Right lobe of liver (tissue), 6 donors: ENCODE results near the gene AATK. TPM values are rescaled to one million over a fixed set of nuclear protein-coding genes. Genes with fewer than 3 reads are reported as not detected.

ENCODE experiments used
- ATAC-seq, 4 donors: fragments of 200-7000 bp; cut with Tn5 transposase; one replicate each; pipeline ENCODE4 v1.9.1; 2020; ENCODE audit warnings: mild to moderate bottlenecking in 4 of 4, moderate library complexity in 4 of 4
- DNase-seq, 3 donors: peaks; one replicate each; pipeline ENCODE4 v3.0.0-alpha.2; 2020
- H3K27ac ChIP-seq, 3 donors: fragments of 200-600 bp; one replicate each; pipeline ENCODE4 v1.8.0; 2022
- H3K27me3 ChIP-seq, 2 donors: fragments of 200-600 bp; one replicate each; pipeline ENCODE4 v1.8.0; 2022
- H3K36me3 ChIP-seq, 4 donors: fragments of 200-600 bp; sonication (generic) in 1 of 4; one replicate each; pipeline versions ENCODE4 v1.5.1 to v1.8.0; 2017 to 2022; ENCODE audit warnings: control low read depth in 1 of 4
- H3K4me1 ChIP-seq, 4 donors: fragments of 200-600 bp; sonication (generic) in 1 of 4; one replicate each; pipeline versions ENCODE4 v1.5.1 to v1.8.0; 2017 to 2022; ENCODE audit warnings: control low read depth in 1 of 4
- H3K4me3 ChIP-seq, 3 donors: fragments of 200-600 bp; one replicate each; pipeline ENCODE4 v1.8.0; 2022
- H3K9me3 ChIP-seq, 4 donors: fragments of 200-600 bp; sonication (generic) in 1 of 4; one replicate each; pipeline versions ENCODE4 v1.5.1 to v1.8.0; 2017 to 2022; ENCODE audit warnings: control low read depth in 1 of 4
- CTCF ChIP-seq, 4 donors: fragments of 200-600 bp in 3 of 4; fragments of 450-650 bp in 1 of 4; IDR thresholded peaks; one replicate each; pipeline versions ENCODE4 v1.5.1 to v1.8.0; 2016 to 2022; ENCODE audit warnings: antibody characterized with exemption in 4 of 4, mild to moderate bottlenecking in 2 of 4
- POLR2A ChIP-seq: fragments of 450-650 bp; IDR thresholded peaks from one replicate; pipeline ENCODE4 v1.6.1; 2017; ENCODE audit warnings: antibody characterized with exemption, mild to moderate bottlenecking
- WGBS: methylation state at CpG from one replicate; pipeline ENCODE4 v1.1.6; 2018; ENCODE audit warnings: low coverage, low lambda C conversion rate; ENCODE audit not compliant: insufficient coverage; ENCODE audit errors: missing lambda C conversion rate; 5-methylcytosine and 5-hydroxymethylcytosine counted together
- intact Hi-C, 2 donors: fragments of 100-400 bp; cut with DNase I; formaldehyde crosslinking; loops; one replicate each; pipeline versions ENCODE4 v1.11.2 to v1.14.1; 2022
- total RNA-seq, 6 experiments: library from RNA; depleted of rRNA in 2 of 6; stranded (reverse); fragments of >200 nt in 2 of 6; fragmentation: NEBNext Ultra II Directional in 3 of 6; extraction: Animal tissue kit (Norgen Biotek cat#: 25700) in 3 of 6; gene quantifications; one replicate each; pipeline versions ENCODE4 v1.1.0 to v1.2.4, GENCODE V29; 2016 to 2023
- donor health status: DM: no; HTN: yes; CAD: no.
- donor health status: DM: no; HTN: no; CAD: no.
- donor health status: DM: no; HTN: no; CAD: no.
- donor health status: DM: no; HTN: yes; CAD: no.
- donor health status: DM: no; HTN: yes; CAD: no.

Gene AATK
- total RNA-seq, 6 experiments from 2014 or later = 0.31 to 1.2 (median 0.86) TPM

- Histone ChIP-seq H3K36me3 (no peaks in the 10 kb centered on the region), H3K9me3 (no peaks in the 10 kb centered on the region), H3K27ac (no peak overlapping the region), H3K4me3 (no peak overlapping the region), H3K27me3 (no peaks in the 10 kb centered on the region), H3K4me1 (no peaks in the 10 kb centered on the region)
- no peak for TF ChIP-seq POLR2A
- TF ChIP-seq CTCF (IDR thresholded peaks at IDR 0.05) = no peak
- DNase-seq = no peak
- ATAC-seq = no peak
- intact Hi-C loops = loop anchor here in 1 of 2 donors (10.0 kb wide), 1 partner anchor 50 kb away; no protein-coding TSS in a partner anchor
- 93% methylated on average over 3 of the region's 37 CpGs for WGBS
Observed at GRCh38 chr17:81194941-81195901, 29.2 kb upstream of the AATK start.

GRCh38 chr17:81194225-81194760 is 28.3 kb upstream of the AATK start:
- TF ChIP-seq POLR2A (no peak), CTCF (IDR thresholded peaks at IDR 0.05) (no peak)
- WGBS = 86% methylated on average over 5 of the region's 21 CpGs
- H3K4me3 ChIP-seq = no peak overlapping the region
- no peak overlapping the region for H3K27ac ChIP-seq
- no peaks in the 10 kb centered on the region for H3K36me3 ChIP-seq
- intact Hi-C loops = loop anchor here in 1 of 2 donors (10.0 kb wide), 1 partner anchor 49 kb away; no protein-coding TSS in a partner anchor
- DNase-seq (no peak), ATAC-seq (no peak)
- no peaks in the 10 kb centered on the region for H3K27me3 ChIP-seq
- no peaks in the 10 kb centered on the region for H3K9me3 ChIP-seq
- H3K4me1 ChIP-seq = no peaks in the 10 kb centered on the region

- H3K4me3 ChIP-seq = no peak overlapping the region
- H3K36me3 ChIP-seq = no peaks in the 10 kb centered on the region
- no peak for ATAC-seq
- TF ChIP-seq POLR2A = no peak
- no peak for TF ChIP-seq CTCF (IDR thresholded peaks at IDR 0.05)
- no peak overlapping the region for H3K27ac ChIP-seq
- no peaks in the 10 kb centered on the region for H3K9me3 ChIP-seq
- WGBS = 89% methylated on average over 13 of the region's 38 CpGs
- no peaks in the 10 kb centered on the region for H3K27me3 ChIP-seq
- intact Hi-C loops = loop anchor here in 1 of 2 donors (10.0 kb wide), 1 partner anchor 49 kb away; no protein-coding TSS in a partner anchor
- no peaks in the 10 kb centered on the region for H3K4me1 ChIP-seq
- DNase-seq = no peak
Observed at GRCh38 chr17:81193470-81194224, 27.6 kb upstream of the AATK start.

- Histone ChIP-seq H3K27ac (no peak overlapping the region), H3K4me1 (no peaks in the 10 kb centered on the region), H3K4me3 (no peak overlapping the region), H3K36me3 (no peaks in the 10 kb centered on the region), H3K27me3 (no peaks in the 10 kb centered on the region), H3K9me3 (no peaks in the 10 kb centered on the region)
- DNase-seq (no peak), ATAC-seq (no peak)
- intact Hi-C loops = loop anchor here in 1 of 2 donors (10.0 kb wide), 1 partner anchor 48 kb away; no protein-coding TSS in a partner anchor
- WGBS = no CpG with 5 or more reads among the region's 17 CpGs
- no peak for TF ChIP-seq POLR2A
- no peak for TF ChIP-seq CTCF (IDR thresholded peaks at IDR 0.05)
Observed at GRCh38 chr17:81193051-81193410, 27.0 kb upstream of the AATK start.
